ENCODE data around the gene E2F7. TPM values are rescaled to one million over a fixed set of nuclear protein-coding genes. Genes with fewer than 3 reads are reported as not detected.

Gene E2F7
- total RNA-seq, 2 experiments from 2014 or later: 7.2 to 7.9 TPM

DNA sequence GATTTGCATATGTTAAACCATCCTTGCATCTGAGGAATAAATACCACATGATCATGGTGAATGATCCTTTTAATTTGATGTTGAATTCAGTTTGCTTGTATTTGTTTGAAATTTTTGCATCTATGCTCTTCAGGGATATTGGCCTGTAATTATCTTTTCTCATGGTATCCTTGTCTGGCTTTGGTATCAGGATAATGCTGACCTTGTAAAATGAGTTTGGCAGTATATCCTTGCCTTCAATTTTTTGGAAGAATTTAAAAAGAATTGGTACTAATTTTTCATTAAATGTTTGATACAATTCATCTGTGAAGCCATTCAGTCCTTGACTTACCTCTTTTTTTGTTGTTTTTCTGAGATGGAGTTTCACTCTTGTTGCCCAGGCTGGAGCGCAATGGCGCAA lies 85.2 kb downstream of the E2F7 start:
- ChIA-PET CTCF (no interaction called here), POLR2A (no interaction called here)

DNA sequence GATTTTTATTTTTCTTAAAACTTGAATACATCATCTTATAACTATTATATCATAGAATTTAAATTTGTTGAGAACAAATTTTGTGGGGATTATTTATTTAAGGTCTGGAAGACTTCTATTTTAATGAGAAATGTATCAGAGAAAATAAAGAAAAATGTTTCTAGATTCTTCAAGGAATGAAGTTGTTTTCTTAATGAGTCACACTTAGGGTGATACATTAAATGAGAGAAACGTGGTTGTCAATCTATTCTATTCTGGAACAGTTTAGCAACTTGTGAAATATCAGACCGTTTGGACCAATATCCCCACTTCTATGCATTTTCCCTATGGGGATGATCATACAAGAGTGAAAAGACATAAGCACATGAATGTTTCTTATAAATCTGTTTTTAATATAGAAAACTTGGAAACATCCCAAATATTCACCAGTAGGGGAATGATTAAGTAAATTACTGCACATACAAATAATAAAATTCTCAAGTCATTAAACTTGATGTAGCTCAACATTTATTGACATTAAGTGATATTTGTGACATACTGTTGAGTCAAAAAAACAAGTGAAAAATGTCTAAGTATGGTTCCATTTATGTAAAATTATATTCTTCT lies 88.5 kb downstream of the E2F7 start:
- CTCF ChIA-PET: no interaction called here
- POLR2A ChIA-PET: no interaction called here

Other genes starting within 250 kb of the E2F7 start
- gene CSRP2, start 186.6 kb downstream of the E2F7 start, total RNA-seq: under 1 TPM; 0.25 to 0.27 TPM

Measured in activated CD8-positive, alpha-beta memory T cell treated with anti-CD3 and anti-CD28 coated beads for 36 hours (primary cell).